ENCODE measurements around the gene VTI1A. TPM values are rescaled to one million over a fixed set of nuclear protein-coding genes. Genes with fewer than 3 reads are reported as not detected.

Gene VTI1A
- polyA plus RNA-seq, 2 of the 4 experiments (the other 2 are of a cell fraction): 17.0 to 25.3 TPM

- H3K4me2 ChIP-seq: no peak overlapping the region
- ATAC-seq (no peak), DNase-seq (ENCODE audit: low read depth in 1 of 2, low spot score in 1 of 2) (no peak), FAIRE-seq (no peak)
- no peak overlapping the region for H3K4me3 ChIP-seq
- TF ChIP-seq ATOH8 (CRISPR knock-in tag; IDR thresholded peaks at IDR 0.05; ENCODE audit: low read depth): no peak
- TF ChIP-seq CBX2 (IDR thresholded peaks at IDR 0.05; ENCODE audit: borderline replicate concordance, low read depth): no peak
- no peak for TF ChIP-seq NPAS2 (CRISPR knock-in tag; IDR thresholded peaks at IDR 0.05; ENCODE audit: borderline replicate concordance)
- no peak for TF ChIP-seq NFE2L2 (conservative IDR thresholded peaks at IDR 0.05; ENCODE audit: low read length)
- no peak for TF ChIP-seq MAX (IDR thresholded peaks at IDR 0.05)
- TF ChIP-seq POLR2AphosphoS2 (conservative IDR thresholded peaks at IDR 0.05; ENCODE audit: low read length): no peak
- TF ChIP-seq FOSL2 (IDR thresholded peaks at IDR 0.05): no peak
- no peak for TF ChIP-seq FOSL2 (CRISPR knock-in tag; IDR thresholded peaks at IDR 0.05)
- no peak for TF ChIP-seq HOXB5 (CRISPR knock-in tag; IDR thresholded peaks at IDR 0.05)
- TF ChIP-seq FOXS1 (CRISPR knock-in tag; IDR thresholded peaks at IDR 0.05): no peak
- no peak for TF ChIP-seq HOXA7 (CRISPR knock-in tag; IDR thresholded peaks at IDR 0.05)
- TF ChIP-seq HES2 (IDR thresholded peaks at IDR 0.05): no peak
- no peak for TF ChIP-seq BHLHE40 (IDR thresholded peaks at IDR 0.05; ENCODE audit: low read depth, low read length)
- TF ChIP-seq EP300 (IDR thresholded peaks at IDR 0.05): no peak
- TF ChIP-seq RNF2 (IDR thresholded peaks at IDR 0.05; ENCODE audit: borderline replicate concordance, low read depth): no peak
- TF ChIP-seq RFX5 (IDR thresholded peaks at IDR 0.05): no peak
- TF ChIP-seq E2F6 (IDR thresholded peaks at IDR 0.05; ENCODE audit: borderline replicate concordance, low read depth): no peak
- no peak for TF ChIP-seq HDAC2 (IDR thresholded peaks at IDR 0.05)
- no peak for TF ChIP-seq JUN (IDR thresholded peaks at IDR 0.05)
- WGBS (ENCODE audit: missing lambda C conversion rate): 71% methylated on average over 2 of the region's 2 CpGs
- H3K27ac ChIP-seq: 0 out of 6 replicates have a peak overlapping the region, but pooled peaks of 1 of the 2 experiments have one; percentile 11
- POLR2A ChIA-PET: interaction anchor here (1.0 kb wide), 1 partner anchor 151 kb away, joined by 3 read pairs; no protein-coding TSS in a partner anchor
- no peaks in the 10 kb centered on the region for H3K9me3 ChIP-seq
- 0 out of 3 replicates have a peak, but pooled peaks cover 4% of the 10 kb centered on the region for H3K4me1 ChIP-seq
- CTCF ChIA-PET: interaction anchor here (0.5 to 1.0 kb wide), 3 partner anchors 8 to 372 kb away, joined by 3 read pairs; no protein-coding TSS in a partner anchor
Observed at GRCh38 chr10:112724404-112724991, 277.5 kb downstream of the VTI1A start.

GRCh38 chr10:112728118-112728883 is 281.3 kb downstream of the VTI1A start:
- no peaks in the 10 kb centered on the region for H3K9me3 ChIP-seq
- no peak overlapping the region for H3K27ac ChIP-seq
- CTCF ChIA-PET: no interaction called here
- H3K4me1 ChIP-seq: peaks cover 11% of the 10 kb centered on the region; the same call in 1 of the 3 replicates
- H3K4me3 ChIP-seq: no peak overlapping the region
- WGBS (ENCODE audit: missing lambda C conversion rate): 73% methylated on average over 3 of the region's 3 CpGs
- ATAC-seq: no peak
- no peak for DNase-seq (ENCODE audit: low read depth in 1 of 2, low spot score in 1 of 2)
- POLR2A ChIA-PET: no interaction called here
- FAIRE-seq: no peak
- H3K4me2 ChIP-seq: no peak overlapping the region
- TF ChIP-seq REST (IDR thresholded peaks at IDR 0.05) (no peak), HOXA7 (CRISPR knock-in tag; IDR thresholded peaks at IDR 0.05) (no peak), RARB (CRISPR knock-in tag; IDR thresholded peaks at IDR 0.05) (no peak), EP300 (IDR thresholded peaks at IDR 0.05) (no peak), CEBPB (IDR thresholded peaks at IDR 0.05) (no peak), PBX3 (IDR thresholded peaks at IDR 0.05) (no peak), POLR2AphosphoS2 (conservative IDR thresholded peaks at IDR 0.05; ENCODE audit: low read length) (no peak), CHD2 (IDR thresholded peaks at IDR 0.05; ENCODE audit: low read length, partially characterized antibody) (no peak), RAD21 (conservative IDR thresholded peaks at IDR 0.05 in 1 of 2, IDR thresholded peaks at IDR 0.05 in 1 of 2) (no peak), BCL3 (IDR thresholded peaks at IDR 0.05) (no peak), ZNF302 (CRISPR knock-in tag; IDR thresholded peaks at IDR 0.05) (no peak), PHF8 (IDR thresholded peaks at IDR 0.05; ENCODE audit: borderline replicate concordance, low read depth) (no peak)

Data from A549 (cell line).